OCI-LY3 (cell line): ENCODE results near the gene C2orf15.

ENCODE experiments used
- CTCF ChIP-seq: fragments of 200-600, 300-600 bp; sonication (generic); IDR thresholded peaks from 2 replicates; pipeline ENCODE4 v1.5.1; 2014; ENCODE audit warnings: antibody characterized with exemption, low read length, low read depth
- EZH2phosphoT487 ChIP-seq: fragments of 200-600 bp; shearing (Covaris generic); IDR thresholded peaks from 2 replicates; pipeline ENCODE4 v1.6.1; 2018; ENCODE audit warnings: antibody characterized with exemption, mixed run types, low read depth

GRCh38 chr2:99156891-99157290, 15.4 kb downstream of the C2orf15 start:
- TF ChIP-seq CTCF: no peak
- no peak for TF ChIP-seq EZH2phosphoT487
